Left cardiac atrium (tissue), 4 donors: ENCODE measurements around the gene FNDC4. TPM values are rescaled to one million over a fixed set of nuclear protein-coding genes. Genes with fewer than 3 reads are reported as not detected.

Experiments
- ATAC-seq, 2 donors: fragments of 200-7000 bp; cut with Tn5 transposase; one replicate each; pipeline ENCODE4 v1.9.1; 2020; ENCODE audit warnings: mild to moderate bottlenecking in 2 of 2, moderate library complexity in 2 of 2
- DNase-seq: peaks from one replicate; pipeline ENCODE4 v3.0.0-alpha.2; 2020
- intact Hi-C, 2 donors: fragments of 100-400 bp; cut with DNase I; formaldehyde crosslinking; loops; one replicate each; pipeline versions ENCODE4 v1.14.1 to v1.15.1; 2022 to 2023
- total RNA-seq, 2 donors: library from RNA; stranded (reverse); fragmentation: NEBNext Ultra II Directional; extraction: Animal tissue kit (Norgen Biotek cat#: 25700); gene quantifications; one replicate each; pipeline ENCODE4 v1.2.1, GENCODE V29; 2021
- donor health status: DM: no; HTN: yes; CAD: no.
- donor health status: DM: no; HTN: yes; CAD: no; lungs with severe emphysema.
- donor health status: DM: yes; HTN: yes; CAD: no.
- donor health status: Dilated cardiomyopathy.

Gene FNDC4
- total RNA-seq, 2 donors from 2014 or later = 16.5 to 32.5 TPM

DNA sequence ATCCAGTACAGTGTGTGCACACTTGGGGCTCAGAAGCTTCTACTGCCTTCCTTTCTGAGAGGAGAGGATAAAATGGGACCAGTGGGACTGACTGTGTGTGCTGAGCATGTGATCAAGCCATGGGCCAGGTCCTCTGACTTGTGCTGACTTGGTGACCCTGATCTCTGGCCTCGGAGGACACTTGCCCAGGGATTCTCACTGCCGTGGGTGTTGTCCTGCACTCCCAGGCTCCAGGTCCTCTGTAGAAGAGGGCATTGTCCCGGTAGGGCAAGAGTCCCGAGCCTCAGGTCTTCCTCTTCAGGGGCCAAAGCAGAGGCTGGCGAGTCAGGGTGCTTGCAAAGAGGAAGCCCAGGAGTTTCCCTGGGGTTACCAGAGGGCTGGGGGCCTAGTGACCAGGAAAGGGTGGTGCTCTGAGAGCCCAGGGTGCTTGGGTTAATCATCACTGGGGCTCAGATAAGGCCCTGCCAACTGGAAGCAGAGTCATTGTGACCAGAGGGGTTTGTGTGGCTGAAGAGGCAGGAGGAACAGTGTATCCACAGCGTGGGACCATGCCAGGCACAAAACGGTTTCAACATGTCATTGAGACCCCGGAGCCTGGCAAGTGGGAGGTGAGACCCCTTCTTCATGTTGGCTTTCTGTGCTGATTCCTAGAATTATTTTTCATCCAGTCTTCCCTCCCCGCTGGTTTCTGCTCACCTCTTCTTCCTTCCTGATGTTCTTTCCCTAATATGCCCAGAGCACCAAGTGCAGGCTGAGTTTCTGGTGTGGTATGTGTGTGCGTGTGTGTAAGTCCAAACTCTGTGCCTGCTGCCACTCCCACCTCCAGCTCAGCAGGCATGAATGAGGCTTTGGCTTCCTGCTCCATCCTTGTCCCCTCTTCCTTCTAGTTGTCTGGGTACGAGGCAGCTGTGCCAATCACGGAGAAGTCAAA lies 1.6 kb upstream of the FNDC4 start, which contains the start of gene GCKR:
TSS of gene GCKR (plus strand) at position 483 of the 931 bp plus-strand sequence. CDS start at position 549, 66 bp downstream.
- peak; percentile 24 to 31 for ATAC-seq
- intact Hi-C loops = loop anchor here in 1 of 2 donors (10.0 kb wide), 1 partner anchor 88 kb away; the partner anchor contains the start of gene ZNF512
- DNase-seq = peak; percentile 38

DNA sequence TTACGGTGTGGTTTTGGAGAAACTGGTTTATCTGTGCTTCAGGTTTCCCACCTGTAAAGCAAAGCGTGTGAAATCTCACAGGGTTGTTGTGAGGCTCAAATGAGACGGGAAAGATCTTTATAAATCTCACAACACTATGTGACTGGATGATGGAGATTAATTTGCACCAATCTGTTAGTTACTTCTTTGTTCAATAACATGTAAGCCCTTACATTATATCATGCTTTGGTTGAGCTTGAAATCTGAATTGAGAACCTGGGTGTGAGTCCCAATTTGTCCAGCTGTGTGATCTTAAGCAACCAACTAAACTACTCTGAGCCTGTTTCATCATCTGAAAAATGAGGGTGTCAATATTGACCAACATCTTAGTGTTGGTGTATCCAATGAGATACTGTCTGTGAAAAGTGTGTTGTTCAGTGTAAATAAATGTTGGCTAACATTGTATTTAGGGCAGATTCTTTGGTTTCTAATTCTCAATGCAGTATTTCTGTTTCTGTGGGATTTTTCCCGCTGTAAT lies 898 bp upstream of the FNDC4 start:
- ATAC-seq (no peak), DNase-seq (no peak)
- intact Hi-C loops = loop anchor here in 1 of 2 donors (10.0 kb wide), 1 partner anchor 89 kb away; the partner anchor contains the start of gene ZNF512

DNA sequence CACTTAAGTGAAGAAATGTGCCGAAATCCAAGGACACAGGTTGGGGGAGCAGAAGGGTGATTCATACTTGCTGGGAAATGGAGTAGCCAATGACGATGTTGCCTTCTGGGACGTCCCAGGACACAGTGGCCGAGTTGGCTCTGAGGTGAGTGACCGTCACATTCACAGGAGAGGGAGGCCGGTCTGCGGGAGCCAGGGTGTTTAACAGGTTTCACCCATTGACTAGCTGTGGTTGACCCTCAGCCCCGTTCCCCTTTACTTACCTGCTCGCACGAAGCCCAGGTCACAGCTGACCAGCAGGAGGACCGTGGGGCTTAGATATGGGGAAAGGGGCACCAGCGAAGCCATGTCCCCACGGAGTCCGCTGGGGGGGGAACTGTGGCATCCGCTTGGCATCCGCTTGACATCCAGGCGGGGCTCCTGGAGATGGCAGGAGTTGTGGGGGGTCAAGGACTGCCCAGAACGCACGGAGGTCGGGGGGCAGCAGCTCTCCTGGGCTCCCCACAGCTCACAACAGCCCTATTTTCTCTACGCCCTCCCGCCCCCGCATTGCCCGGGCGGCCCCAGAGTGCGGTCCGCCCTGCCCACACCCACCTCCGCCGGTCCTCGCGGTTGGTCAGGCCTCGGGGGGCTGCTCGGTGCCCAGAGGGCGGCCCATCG lies 586 bp downstream of the FNDC4 start:
- DNase-seq (peak; percentile 66), ATAC-seq (peak; percentile 16 to 45)
- intact Hi-C loops = loop anchor here in 1 of 2 donors (10.0 kb wide), 1 partner anchor 90 kb away; the partner anchor contains the start of gene ZNF512

DNA sequence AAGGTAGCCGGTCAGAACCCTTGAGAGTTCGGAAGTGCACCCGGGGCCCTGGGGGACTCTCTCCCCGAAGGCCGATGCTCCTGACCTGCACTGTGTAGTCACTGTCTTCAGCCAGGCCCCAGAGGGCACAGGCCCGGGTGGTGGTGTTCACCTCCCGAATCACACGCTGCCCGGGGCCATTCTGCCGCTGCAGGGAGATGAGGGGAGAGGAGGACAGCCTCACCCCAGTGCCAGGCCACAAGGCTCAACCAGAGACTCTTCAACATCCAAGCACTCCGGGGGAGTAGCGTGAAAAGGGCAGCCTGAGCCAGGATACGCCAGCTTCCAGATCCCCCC lies 1.1 kb downstream of the FNDC4 start:
- intact Hi-C loops = loop anchor here in 1 of 2 donors (10.0 kb wide), 1 partner anchor 91 kb away; the partner anchor contains the start of gene ZNF512
- DNase-seq (no peak), ATAC-seq (no peak)

DNA sequence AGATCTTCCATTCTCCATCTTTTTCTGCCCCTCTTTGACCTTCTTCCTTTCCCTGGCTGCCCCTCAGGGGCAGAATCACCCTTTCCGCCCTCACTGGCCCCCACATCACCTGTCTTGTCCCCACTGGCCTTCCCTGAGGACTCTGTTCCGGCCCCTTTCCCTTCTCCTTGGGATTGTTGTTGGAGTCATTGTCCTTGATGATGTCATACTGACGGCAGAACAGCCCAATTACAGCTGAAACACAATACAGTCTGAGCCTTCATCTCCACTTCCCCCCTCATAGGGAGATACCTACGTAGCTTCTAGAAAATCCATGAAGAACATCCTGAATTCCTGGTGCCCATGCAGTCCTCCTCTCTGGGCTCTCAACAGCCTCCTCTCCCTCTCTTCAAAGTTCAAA lies 2.4 kb downstream of the FNDC4 start:
- intact Hi-C loops = loop anchor here in 1 of 2 donors (10.0 kb wide), 1 partner anchor 92 kb away; the partner anchor contains the start of gene ZNF512
- DNase-seq (no peak), ATAC-seq (no peak)

DNA sequence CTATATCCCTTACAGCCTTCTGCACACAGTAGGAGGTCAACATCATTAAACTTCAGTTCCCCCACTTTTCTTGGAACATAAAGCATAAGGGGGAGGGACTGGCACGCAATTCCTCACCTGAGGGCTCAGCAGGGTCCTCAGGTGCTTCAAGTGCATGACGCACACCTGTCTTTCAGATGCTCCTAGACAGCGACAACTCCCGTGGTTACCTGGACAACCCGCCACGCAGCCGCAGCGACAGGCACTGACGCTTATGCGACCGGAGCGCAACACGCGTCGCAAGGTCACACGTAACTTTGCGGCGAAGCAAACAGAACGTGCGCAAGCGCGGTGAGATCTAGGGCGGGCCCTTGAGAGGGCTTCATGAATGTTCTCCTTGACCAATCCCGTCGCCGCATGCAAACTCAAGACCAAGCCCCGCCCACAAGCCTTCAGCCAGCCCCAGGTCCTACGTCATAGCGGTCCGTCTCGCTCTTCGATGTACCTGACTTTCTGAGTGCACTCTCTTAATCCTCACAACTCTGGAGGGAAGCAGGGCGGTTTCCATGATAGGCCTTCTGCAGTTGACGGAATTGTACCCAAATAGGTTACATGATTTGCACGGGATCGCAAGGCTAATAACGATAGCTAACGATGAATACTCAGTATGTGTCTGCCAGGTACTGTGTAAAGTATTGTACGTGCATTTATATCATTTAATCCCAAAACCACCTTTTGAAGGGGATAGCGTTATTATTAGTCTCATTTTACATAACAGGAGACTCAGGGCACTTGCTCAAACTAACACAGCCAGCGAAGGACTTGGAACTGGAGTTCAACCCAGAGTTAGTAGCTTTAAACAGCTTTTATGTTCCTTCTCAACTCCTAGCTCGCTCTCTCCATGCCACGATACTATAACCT lies 5.3 kb downstream of the FNDC4 start, which contains the start of gene IFT172:
TSS of gene IFT172 (minus strand) at position 246 of the 900 bp plus-strand sequence. CDS start at position 156, 90 bp downstream.
- ATAC-seq = peak; percentile 96 to 99
- intact Hi-C loops = loop anchor here in 1 of 2 donors (10.0 kb wide), 1 partner anchor 95 kb away; the partner anchor contains the start of gene ZNF512
- DNase-seq = peak; percentile 100

DNA sequence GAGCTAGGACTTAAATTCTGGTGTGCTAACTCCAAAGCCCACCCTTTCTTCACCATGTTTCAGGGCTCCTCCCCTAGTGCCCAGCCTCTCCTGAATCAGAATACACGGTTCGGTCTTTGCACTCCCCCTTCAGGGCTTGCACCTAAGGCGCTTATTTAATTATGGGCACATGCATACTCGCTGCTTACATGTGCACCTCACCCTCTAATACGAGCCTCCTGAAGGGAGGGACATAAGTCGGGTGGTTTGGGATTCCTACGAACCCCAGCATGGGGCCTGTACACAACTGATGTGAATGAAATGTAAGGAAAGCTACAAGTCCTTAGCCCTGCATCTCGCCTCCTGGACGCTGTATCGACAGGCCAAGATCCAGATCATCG lies 5.9 kb downstream of the FNDC4 start:
- intact Hi-C loops = no loop called here
- DNase-seq (no peak), ATAC-seq (peak; percentile 4 to 25)

DNA sequence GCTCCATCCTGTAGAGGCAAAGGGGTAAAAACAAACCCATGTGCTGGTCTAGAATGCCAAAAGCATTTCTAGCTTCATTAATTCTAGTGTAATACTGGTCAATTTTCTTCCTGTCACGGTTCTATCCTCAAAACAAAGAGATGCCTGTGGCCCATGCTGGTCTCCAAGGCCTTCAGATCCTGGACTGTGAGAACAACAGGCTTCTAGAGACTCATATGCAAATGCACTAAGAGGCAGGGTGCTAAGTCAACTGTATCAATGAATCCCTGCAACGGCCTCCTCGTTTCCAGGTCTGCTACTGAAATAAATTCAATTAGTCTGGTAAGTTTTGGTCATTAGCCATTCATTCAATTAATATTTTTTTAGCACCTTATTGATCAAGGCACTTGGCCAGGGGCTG lies 9.5 kb downstream of the FNDC4 start:
- intact Hi-C loops = no loop called here
- no peak for DNase-seq
- no peak for ATAC-seq

DNA sequence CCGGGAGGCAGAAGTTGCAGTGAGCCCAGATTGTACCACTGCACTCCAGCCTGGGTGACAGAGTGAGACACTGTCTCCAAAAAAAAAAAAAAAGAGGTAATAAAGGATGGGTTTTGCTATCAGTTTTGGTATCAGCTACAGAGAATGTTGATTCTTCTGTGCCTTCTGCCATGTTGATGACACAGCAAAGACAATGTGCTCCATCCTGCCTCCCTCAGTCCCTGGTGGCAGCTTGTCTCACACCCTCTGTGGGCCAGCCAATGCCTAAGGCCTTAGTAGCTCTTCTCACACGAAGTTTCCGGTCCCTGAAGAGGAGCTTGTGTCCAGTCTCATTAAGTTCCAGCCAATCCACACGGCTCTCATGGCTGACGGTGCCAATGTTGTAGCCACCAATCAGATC lies 23.0 kb downstream of the FNDC4 start:
- intact Hi-C loops = no loop called here
- no peak for DNase-seq
- no peak for ATAC-seq

DNA sequence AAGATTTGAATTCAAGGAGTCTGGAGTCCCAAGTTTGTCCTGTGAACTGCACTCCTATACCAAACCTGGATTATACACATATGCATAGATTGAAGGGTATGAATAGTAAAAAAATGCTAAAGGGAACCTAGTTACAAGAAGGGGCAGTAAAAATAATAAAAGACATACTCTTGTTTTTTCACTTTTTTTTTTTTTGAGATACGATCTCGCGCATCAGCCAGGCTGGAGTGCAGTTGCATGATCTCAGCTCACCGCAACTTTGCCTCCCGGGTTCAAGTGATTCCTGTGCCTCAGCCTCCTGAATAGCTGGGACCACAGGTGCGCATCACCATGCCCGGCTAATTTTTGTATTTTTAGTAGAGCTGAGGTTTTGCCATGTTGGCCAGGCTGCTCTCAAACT lies 30.6 kb downstream of the FNDC4 start:
- DNase-seq (no peak), ATAC-seq (no peak)
- intact Hi-C loops = no loop called here

DNA sequence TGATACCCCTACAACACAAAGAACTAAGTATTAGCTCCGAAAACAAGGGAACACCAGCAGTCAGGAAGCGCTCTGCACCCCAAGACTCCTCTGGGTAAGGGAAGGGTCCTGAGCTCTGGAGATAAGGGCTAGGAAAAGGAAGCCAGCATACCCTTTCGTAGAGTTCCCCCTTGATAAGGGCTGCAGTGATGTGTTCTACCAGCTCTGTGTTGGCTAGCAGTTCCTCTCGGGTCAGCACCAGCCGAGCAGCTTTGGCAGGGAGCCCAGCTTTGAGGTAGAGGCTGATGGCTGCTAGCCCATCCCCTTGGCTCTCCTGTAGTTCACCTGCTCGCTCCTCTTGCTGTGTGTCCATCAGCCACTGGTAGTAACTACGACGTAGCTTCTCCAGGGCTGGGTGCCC lies 33.9 kb downstream of the FNDC4 start:
- intact Hi-C loops = no loop called here
- DNase-seq (no peak), ATAC-seq (no peak)

DNA sequence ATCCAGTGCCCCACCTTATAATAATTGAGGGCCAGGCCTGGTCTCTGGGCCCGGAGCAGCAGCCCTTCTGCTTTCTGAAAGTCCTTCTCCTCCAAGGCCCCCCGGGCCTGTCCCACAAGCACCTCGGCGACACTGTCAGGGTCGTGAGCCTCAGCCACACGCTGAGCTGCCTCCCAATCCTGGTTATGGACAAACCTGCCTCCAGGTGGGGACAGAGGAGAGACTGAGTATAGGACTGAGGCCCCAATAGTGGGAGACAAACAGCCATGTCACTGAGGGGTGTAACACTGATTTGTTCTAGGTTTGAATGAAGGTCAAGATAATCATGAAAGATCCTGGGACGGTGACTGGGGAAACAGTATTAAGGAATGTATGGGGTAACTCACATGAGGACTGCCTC lies 41.0 kb downstream of the FNDC4 start:
- intact Hi-C loops = no loop called here
- no peak for ATAC-seq
- no peak for DNase-seq

DNA sequence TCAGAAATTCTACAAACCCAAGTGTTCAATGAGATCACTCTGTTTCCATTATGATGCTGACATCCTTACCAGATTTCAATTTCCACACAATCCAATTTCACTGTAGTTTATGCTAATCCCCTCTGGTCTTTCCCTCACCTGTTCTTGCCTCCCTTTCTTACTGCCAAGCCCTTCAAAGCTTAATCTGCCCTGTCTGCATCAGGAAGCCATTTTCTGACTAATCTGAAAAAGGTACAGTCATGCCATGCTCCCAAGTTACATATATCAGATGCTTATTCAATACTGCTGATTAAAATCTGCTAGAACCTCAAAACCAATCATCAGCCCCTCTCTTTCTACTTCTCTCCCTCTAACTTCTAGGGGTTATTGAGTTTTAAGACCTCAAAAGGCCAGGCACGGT lies 43.9 kb downstream of the FNDC4 start:
- ATAC-seq (no peak), DNase-seq (no peak)
- intact Hi-C loops = no loop called here

DNA sequence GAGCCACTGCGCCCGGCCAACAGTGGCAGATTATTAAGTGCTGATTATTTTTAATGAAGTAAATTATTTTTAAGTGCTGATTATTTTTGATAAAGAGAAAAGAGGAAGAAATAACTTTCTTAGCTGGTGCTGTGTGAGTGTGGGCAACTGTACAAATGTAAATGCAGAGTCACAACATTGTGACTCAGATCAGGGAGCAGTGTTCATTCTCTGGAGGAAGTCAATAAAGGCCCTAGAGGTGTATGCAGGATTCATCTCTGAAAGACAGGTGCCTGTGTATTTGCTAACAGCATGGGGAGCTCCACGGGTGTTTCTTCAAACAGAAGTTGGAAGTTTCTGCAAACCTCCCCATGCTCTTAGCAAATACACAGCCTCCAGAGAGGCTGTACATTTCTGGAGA lies 46.6 kb downstream of the FNDC4 start:
- intact Hi-C loops = no loop called here
- DNase-seq (no peak), ATAC-seq (no peak)

DNA sequence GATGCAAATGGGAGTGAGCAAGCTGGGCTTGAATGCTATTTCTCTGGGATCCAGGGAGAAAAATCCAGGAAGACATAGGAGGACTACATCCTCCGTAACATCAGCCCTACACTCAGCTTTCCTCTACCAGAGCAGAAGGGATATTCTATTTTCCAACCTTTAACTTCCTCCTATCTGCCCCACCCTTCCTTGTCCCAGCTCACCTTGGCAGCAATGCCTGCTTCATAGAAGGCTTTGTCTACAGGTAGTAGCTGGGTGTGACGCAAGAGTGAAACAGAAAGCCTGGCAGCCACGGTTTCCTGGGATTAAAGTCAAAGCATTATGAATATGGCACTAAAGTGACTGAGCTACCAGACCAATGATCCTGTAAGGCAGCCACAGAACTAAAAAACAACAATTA lies 48.9 kb downstream of the FNDC4 start:
- ATAC-seq = no peak
- DNase-seq = no peak
- intact Hi-C loops = no loop called here

DNA sequence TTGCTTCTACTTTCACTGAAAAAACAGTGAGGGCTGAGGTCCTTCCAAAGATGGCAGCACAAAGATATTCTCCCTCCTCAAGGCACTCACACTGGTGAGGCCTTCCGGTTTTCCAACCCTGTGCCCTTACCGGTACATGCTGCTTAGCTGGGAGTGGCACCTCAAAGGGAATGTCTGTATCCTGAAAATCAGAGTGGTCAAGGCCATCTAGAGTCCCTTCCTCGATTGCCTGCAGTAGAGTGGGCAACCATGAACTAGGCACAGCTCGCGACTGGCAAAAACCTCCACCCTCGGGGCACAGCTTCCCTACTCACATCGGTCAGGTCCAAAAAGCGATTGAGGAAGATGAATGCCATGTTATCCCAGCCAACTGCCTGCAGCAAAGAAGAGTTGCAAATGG lies 49.4 kb downstream of the FNDC4 start:
- intact Hi-C loops = no loop called here
- DNase-seq = no peak
- no peak for ATAC-seq

DNA sequence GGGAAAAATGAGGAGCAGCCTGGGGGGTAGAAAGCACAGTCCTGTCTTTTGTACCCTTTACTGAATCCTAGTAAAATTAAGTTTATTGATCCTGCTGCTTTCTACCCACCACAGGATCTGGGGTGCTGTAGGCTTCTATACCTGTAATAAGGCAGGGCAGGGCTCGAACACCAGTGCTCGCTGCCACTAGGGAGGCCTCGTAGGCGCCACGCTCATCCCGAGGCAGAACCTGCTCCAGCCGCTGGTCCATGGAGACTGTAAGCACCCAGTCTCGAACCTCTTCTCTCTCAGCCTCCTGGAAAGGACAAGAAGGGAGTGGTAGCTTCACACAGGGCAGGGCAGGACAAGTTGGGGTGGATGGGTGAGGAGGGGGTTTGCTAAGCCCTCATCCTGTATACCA lies 49.8 kb downstream of the FNDC4 start:
- intact Hi-C loops = no loop called here
- DNase-seq (no peak), ATAC-seq (no peak)

DNA sequence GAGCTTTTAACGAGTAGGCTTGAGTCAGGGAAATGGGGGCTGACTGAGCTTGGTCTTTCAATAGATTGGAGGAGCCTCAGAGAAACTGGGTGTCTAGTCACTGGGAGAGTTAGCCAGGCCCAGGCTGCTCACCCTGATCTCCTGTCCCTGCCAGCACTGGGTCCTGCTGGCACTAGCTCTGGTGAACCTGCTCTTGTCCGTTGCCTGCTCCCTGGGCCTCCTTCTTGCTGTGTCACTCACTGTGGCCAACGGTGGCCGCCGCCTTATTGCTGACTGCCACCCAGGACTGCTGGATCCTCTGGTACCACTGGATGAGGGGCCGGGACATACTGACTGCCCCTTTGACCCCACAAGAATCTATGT lies 52.1 kb downstream of the FNDC4 start:
- intact Hi-C loops = no loop called here
- ATAC-seq (peak; percentile 9 to 10), DNase-seq (no peak)
